ENCODE data around the gene RBBP8.

Gene RBBP8

GRCh38 chr18:22971038-22971437, 37.9 kb downstream of the RBBP8 start:
- H3K27ac ChIP-seq (ENCODE audit: low read length), result no peak overlapping the region
- no peaks in the 10 kb centered on the region for H3K36me3 ChIP-seq (ENCODE audit: control insufficient read depth in 2 of 2, insufficient read depth in 2 of 2, low read length in 2 of 2)
- H3K9me3 ChIP-seq (ENCODE audit: control insufficient read depth in 2 of 2, low read length in 2 of 2), result no peaks in the 10 kb centered on the region
- no peak overlapping the region for H3K9ac ChIP-seq (ENCODE audit: low read length in 2 of 2)
- H3K4me1 ChIP-seq (ENCODE audit: control insufficient read depth, insufficient read depth, low read length), result no peaks in the 10 kb centered on the region
- no peak overlapping the region for H3K4me3 ChIP-seq (ENCODE audit: low read length in 2 of 2)
- H3K27me3 ChIP-seq (ENCODE audit: control insufficient read depth in 1 of 2, insufficient read depth in 2 of 2, low read length in 2 of 2), result no peaks in the 10 kb centered on the region

GRCh38 chr18:22974001-22974400, 40.9 kb downstream of the RBBP8 start:
- Histone ChIP-seq H3K9me3 (ENCODE audit: control insufficient read depth in 2 of 2, low read length in 2 of 2) (no peaks in the 10 kb centered on the region), H3K4me3 (ENCODE audit: low read length in 2 of 2) (no peak overlapping the region)

GRCh38 chr18:22974707-22975106, 41.6 kb downstream of the RBBP8 start:
- no peak overlapping the region for H3K9ac ChIP-seq (ENCODE audit: low read length in 2 of 2)
- no peaks in the 10 kb centered on the region for H3K9me3 ChIP-seq (ENCODE audit: control insufficient read depth in 2 of 2, low read length in 2 of 2)
- no peaks in the 10 kb centered on the region for H3K4me1 ChIP-seq (ENCODE audit: control insufficient read depth, insufficient read depth, low read length)
- H3K4me3 ChIP-seq (ENCODE audit: low read length in 2 of 2), result no peak overlapping the region
- no peaks in the 10 kb centered on the region for H3K27me3 ChIP-seq (ENCODE audit: control insufficient read depth in 1 of 2, insufficient read depth in 2 of 2, low read length in 2 of 2)
- no peak overlapping the region for H3K27ac ChIP-seq (ENCODE audit: low read length)
- no peaks in the 10 kb centered on the region for H3K36me3 ChIP-seq (ENCODE audit: control insufficient read depth in 2 of 2, insufficient read depth in 2 of 2, low read length in 2 of 2)

More at GRCh38 chr18:22974001-22974400, 40.9 kb downstream of the RBBP8 start:
- H3K27me3 ChIP-seq (ENCODE audit: control insufficient read depth in 1 of 2, insufficient read depth in 2 of 2, low read length in 2 of 2), result no peaks in the 10 kb centered on the region
- H3K4me1 ChIP-seq (ENCODE audit: control insufficient read depth, insufficient read depth, low read length), result no peaks in the 10 kb centered on the region
- H3K36me3 ChIP-seq (ENCODE audit: control insufficient read depth in 2 of 2, insufficient read depth in 2 of 2, low read length in 2 of 2), result no peaks in the 10 kb centered on the region
- no peak overlapping the region for H3K9ac ChIP-seq (ENCODE audit: low read length in 2 of 2)
- H3K27ac ChIP-seq (ENCODE audit: low read length), result no peak overlapping the region

- Histone ChIP-seq H3K4me1 (ENCODE audit: control insufficient read depth, insufficient read depth, low read length) (no peaks in the 10 kb centered on the region), H3K4me3 (ENCODE audit: low read length in 2 of 2) (no peak overlapping the region), H3K27ac (ENCODE audit: low read length) (no peak overlapping the region), H3K36me3 (ENCODE audit: control insufficient read depth in 2 of 2, insufficient read depth in 2 of 2, low read length in 2 of 2) (no peaks in the 10 kb centered on the region), H3K27me3 (ENCODE audit: control insufficient read depth in 1 of 2, insufficient read depth in 2 of 2, low read length in 2 of 2) (no peaks in the 10 kb centered on the region), H3K9ac (ENCODE audit: low read length in 2 of 2) (no peak overlapping the region), H3K9me3 (ENCODE audit: control insufficient read depth in 2 of 2, low read length in 2 of 2) (no peaks in the 10 kb centered on the region)
These were observed 42.4 kb downstream of the RBBP8 start for GRCh38 chr18:22975508-22975907.

GRCh38 chr18:22977847-22978701, 44.9 kb downstream of the RBBP8 start:
- H3K27ac ChIP-seq (ENCODE audit: low read length), result no peak overlapping the region
- H3K27me3 ChIP-seq (ENCODE audit: control insufficient read depth in 1 of 2, insufficient read depth in 2 of 2, low read length in 2 of 2), result no peaks in the 10 kb centered on the region
- H3K9ac ChIP-seq (ENCODE audit: low read length in 2 of 2), result no peak overlapping the region
- H3K4me3 ChIP-seq (ENCODE audit: low read length in 2 of 2), result no peak overlapping the region
- no peaks in the 10 kb centered on the region for H3K36me3 ChIP-seq (ENCODE audit: control insufficient read depth in 2 of 2, insufficient read depth in 2 of 2, low read length in 2 of 2)
- no peaks in the 10 kb centered on the region for H3K9me3 ChIP-seq (ENCODE audit: control insufficient read depth in 2 of 2, low read length in 2 of 2)
- H3K4me1 ChIP-seq (ENCODE audit: control insufficient read depth, insufficient read depth, low read length), result no peaks in the 10 kb centered on the region

GRCh38 chr18:22980394-22980793, 47.3 kb downstream of the RBBP8 start:
- Histone ChIP-seq H3K27ac (ENCODE audit: low read length) (no peak overlapping the region), H3K9me3 (ENCODE audit: control insufficient read depth in 2 of 2, low read length in 2 of 2) (no peaks in the 10 kb centered on the region), H3K4me3 (ENCODE audit: low read length in 2 of 2) (no peak overlapping the region), H3K4me1 (ENCODE audit: control insufficient read depth, insufficient read depth, low read length) (no peaks in the 10 kb centered on the region), H3K27me3 (ENCODE audit: control insufficient read depth in 1 of 2, insufficient read depth in 2 of 2, low read length in 2 of 2) (no peaks in the 10 kb centered on the region), H3K9ac (ENCODE audit: low read length in 2 of 2) (no peak overlapping the region), H3K36me3 (ENCODE audit: control insufficient read depth in 2 of 2, insufficient read depth in 2 of 2, low read length in 2 of 2) (no peaks in the 10 kb centered on the region)

- Histone ChIP-seq H3K27ac (ENCODE audit: low read length) (no peak overlapping the region), H3K9ac (ENCODE audit: low read length in 2 of 2) (no peak overlapping the region), H3K27me3 (ENCODE audit: control insufficient read depth in 1 of 2, insufficient read depth in 2 of 2, low read length in 2 of 2) (no peaks in the 10 kb centered on the region), H3K4me1 (ENCODE audit: control insufficient read depth, insufficient read depth, low read length) (no peaks in the 10 kb centered on the region), H3K36me3 (ENCODE audit: control insufficient read depth in 2 of 2, insufficient read depth in 2 of 2, low read length in 2 of 2) (no peaks in the 10 kb centered on the region), H3K9me3 (ENCODE audit: control insufficient read depth in 2 of 2, low read length in 2 of 2) (no peaks in the 10 kb centered on the region), H3K4me3 (ENCODE audit: low read length in 2 of 2) (no peak overlapping the region)
These were observed 48.4 kb downstream of the RBBP8 start for GRCh38 chr18:22981274-22982133.

- Histone ChIP-seq H3K27me3 (ENCODE audit: control insufficient read depth in 1 of 2, insufficient read depth in 2 of 2, low read length in 2 of 2) (no peaks in the 10 kb centered on the region), H3K36me3 (ENCODE audit: control insufficient read depth in 2 of 2, insufficient read depth in 2 of 2, low read length in 2 of 2) (no peaks in the 10 kb centered on the region), H3K9me3 (ENCODE audit: control insufficient read depth in 2 of 2, low read length in 2 of 2) (no peaks in the 10 kb centered on the region), H3K4me3 (ENCODE audit: low read length in 2 of 2) (no peak overlapping the region), H3K9ac (ENCODE audit: low read length in 2 of 2) (no peak overlapping the region), H3K4me1 (ENCODE audit: control insufficient read depth, insufficient read depth, low read length) (no peaks in the 10 kb centered on the region), H3K27ac (ENCODE audit: low read length) (no peak overlapping the region)
These were observed 50.0 kb downstream of the RBBP8 start for GRCh38 chr18:22983175-22983574.

- H3K9me3 ChIP-seq (ENCODE audit: control insufficient read depth in 2 of 2, low read length in 2 of 2), result no peaks in the 10 kb centered on the region
- H3K4me3 ChIP-seq (ENCODE audit: low read length in 2 of 2), result no peak overlapping the region
- no peak overlapping the region for H3K27ac ChIP-seq (ENCODE audit: low read length)
- no peaks in the 10 kb centered on the region for H3K4me1 ChIP-seq (ENCODE audit: control insufficient read depth, insufficient read depth, low read length)
- H3K9ac ChIP-seq (ENCODE audit: low read length in 2 of 2), result no peak overlapping the region
- no peaks in the 10 kb centered on the region for H3K27me3 ChIP-seq (ENCODE audit: control insufficient read depth in 1 of 2, insufficient read depth in 2 of 2, low read length in 2 of 2)
- no peaks in the 10 kb centered on the region for H3K36me3 ChIP-seq (ENCODE audit: control insufficient read depth in 2 of 2, insufficient read depth in 2 of 2, low read length in 2 of 2)
These were observed 52.1 kb downstream of the RBBP8 start for GRCh38 chr18:22985250-22985649.

- Histone ChIP-seq H3K9ac (ENCODE audit: low read length in 2 of 2) (no peak overlapping the region), H3K4me3 (ENCODE audit: low read length in 2 of 2) (no peak overlapping the region), H3K9me3 (ENCODE audit: control insufficient read depth in 2 of 2, low read length in 2 of 2) (no peaks in the 10 kb centered on the region), H3K36me3 (ENCODE audit: control insufficient read depth in 2 of 2, insufficient read depth in 2 of 2, low read length in 2 of 2) (no peaks in the 10 kb centered on the region), H3K27ac (ENCODE audit: low read length) (no peak overlapping the region), H3K4me1 (ENCODE audit: control insufficient read depth, insufficient read depth, low read length) (no peaks in the 10 kb centered on the region), H3K27me3 (ENCODE audit: control insufficient read depth in 1 of 2, insufficient read depth in 2 of 2, low read length in 2 of 2) (no peaks in the 10 kb centered on the region)
These were observed 54.5 kb downstream of the RBBP8 start for GRCh38 chr18:22987547-22988189.

All from stomach smooth muscle (tissue), 2 donors.